Measurements from ENCODE around the gene C12orf50. TPM values are rescaled to one million over a fixed set of nuclear protein-coding genes. Genes with fewer than 3 reads are reported as not detected.

C12orf50 gene
- total and polyA plus RNA-seq, 2 of the 13 experiments (the other 11 are each of a cell fraction or from before 2014, with no cell fraction given) = not detected

GRCh38 chr12:87981495-87981894 lies 47.7 kb downstream of the C12orf50 start:
- in situ Hi-C loops (cut with HindIII; ENCODE audit: extremely low pct_ligation_motif_present, low pct_unique_long_range_greater_than_20kb) = no loop called here
- BruUV-seq (replicated peaks) = no TSS peak
- no peak for FAIRE-seq

More at GRCh38 chr12:87981495-87981894, 47.7 kb downstream of the C12orf50 start:
- Histone ChIP-seq H3K4me1 (ENCODE audit: insufficient read depth, low read length) (no peaks in the 10 kb centered on the region), H3K9ac (ENCODE audit: insufficient read depth, low read depth, low read length) (no peak overlapping the region), H3K4me3 (replicated peaks in 1 of 3; ENCODE audit: insufficient read depth in 1 of 3, low read depth in 2 of 3, low read length in 3 of 3) (no peak overlapping the region), H3K79me2 (ENCODE audit: insufficient read depth, low read length) (no peaks in the 10 kb centered on the region), H3K4me2 (ENCODE audit: low read depth, low read length) (no peak overlapping the region), H3K9me3 (ENCODE audit: low read length) (no peaks in the 10 kb centered on the region), H3K36me3 (replicated peaks in 1 of 2; ENCODE audit: control insufficient read depth in 1 of 2, insufficient read depth in 2 of 2, low read length in 2 of 2) (no peaks in the 10 kb centered on the region), H4K20me1 (ENCODE audit: insufficient read depth, low read length) (no peaks in the 10 kb centered on the region), H2AFZ (ENCODE audit: low read length) (no peak overlapping the region), H3K27me3 (ENCODE audit: control insufficient read depth in 1 of 2, insufficient read depth in 2 of 2, low read length in 2 of 2) (no peaks in the 10 kb centered on the region), H3K27ac (ENCODE audit: extremely low read length, insufficient read depth, low read length) (no peak overlapping the region)
- DNase-seq (ENCODE audit: low spot score) (no peak), ATAC-seq (no peak)
- intact Hi-C loops (cut with micrococcal nuclease; ENCODE audit: unreplicated experiment) = no loop called here
- ChIA-PET POLR2A (no interaction called here), CTCF (ENCODE audit: low intra/inter-chr PET ratio, low total read pairs) (no interaction called here)
- WGBS (ENCODE audit: low lambda C conversion rate) = 47% methylated on average over 1 of the region's 1 CpG
- no peak for TF ChIP-seq ATF6 (CRISPR knock-in tag; conservative IDR thresholded peaks at IDR 0.05)
- no peak for TF ChIP-seq ZNF460 (CRISPR knock-in tag; IDR thresholded peaks at IDR 0.05; ENCODE audit: borderline replicate concordance)
- no peak for TF ChIP-seq ZNF713 (CRISPR knock-in tag; IDR thresholded peaks at IDR 0.05)
- no peak for TF ChIP-seq ZNF33B (CRISPR knock-in tag; IDR thresholded peaks at IDR 0.05)
- no peak for TF ChIP-seq KLF6 (CRISPR knock-in tag; IDR thresholded peaks at IDR 0.05)
- TF ChIP-seq ZNF607 (CRISPR knock-in tag; IDR thresholded peaks at IDR 0.05; ENCODE audit: borderline replicate concordance) = no peak
- no peak for TF ChIP-seq STAT5B (CRISPR knock-in tag; IDR thresholded peaks at IDR 0.05)
- no peak for TF ChIP-seq PHF20 (CRISPR knock-in tag; IDR thresholded peaks at IDR 0.05)
- TF ChIP-seq IKZF5 (CRISPR knock-in tag; IDR thresholded peaks at IDR 0.05) = no peak
- TF ChIP-seq PBX3 (CRISPR knock-in tag; IDR thresholded peaks at IDR 0.05; ENCODE audit: borderline replicate concordance) = no peak
- TF ChIP-seq ZNF512B (CRISPR knock-in tag; IDR thresholded peaks at IDR 0.05; ENCODE audit: borderline replicate concordance) = no peak
